Measurements from ENCODE around the gene PTPN14. TPM values are rescaled to one million over a fixed set of nuclear protein-coding genes. Genes with fewer than 3 reads are reported as not detected.
A peak's percentile ranks its signal among the peaks of the same experiment; 100 is the strongest.

The PTPN14 gene
- total RNA-seq, 1 donor: 104 TPM

DNA sequence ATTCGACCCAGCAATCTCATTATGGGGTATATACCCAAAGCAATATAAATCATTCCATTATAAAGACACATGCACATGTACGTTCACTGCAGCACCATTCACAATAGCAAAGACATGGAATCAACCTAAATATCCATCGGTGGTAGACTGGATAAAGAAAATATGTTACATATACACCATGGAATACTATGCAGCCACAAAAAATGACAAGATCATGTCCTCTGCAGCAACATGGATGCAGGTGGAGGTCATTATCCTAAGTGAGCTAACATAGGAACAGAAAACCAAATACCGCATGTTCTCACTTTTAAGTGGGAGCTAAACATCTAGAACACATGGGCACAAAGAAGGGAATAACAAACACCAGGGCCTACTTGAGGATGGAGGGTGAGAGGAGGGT, 115.5 kb downstream of the PTPN14 start:
- no peak overlapping the region for H3K4me3 ChIP-seq (ENCODE audit: low read depth, low read length)
- no peak for DNase-seq (ENCODE audit: low read depth)
- TF ChIP-seq, protein P1, sequence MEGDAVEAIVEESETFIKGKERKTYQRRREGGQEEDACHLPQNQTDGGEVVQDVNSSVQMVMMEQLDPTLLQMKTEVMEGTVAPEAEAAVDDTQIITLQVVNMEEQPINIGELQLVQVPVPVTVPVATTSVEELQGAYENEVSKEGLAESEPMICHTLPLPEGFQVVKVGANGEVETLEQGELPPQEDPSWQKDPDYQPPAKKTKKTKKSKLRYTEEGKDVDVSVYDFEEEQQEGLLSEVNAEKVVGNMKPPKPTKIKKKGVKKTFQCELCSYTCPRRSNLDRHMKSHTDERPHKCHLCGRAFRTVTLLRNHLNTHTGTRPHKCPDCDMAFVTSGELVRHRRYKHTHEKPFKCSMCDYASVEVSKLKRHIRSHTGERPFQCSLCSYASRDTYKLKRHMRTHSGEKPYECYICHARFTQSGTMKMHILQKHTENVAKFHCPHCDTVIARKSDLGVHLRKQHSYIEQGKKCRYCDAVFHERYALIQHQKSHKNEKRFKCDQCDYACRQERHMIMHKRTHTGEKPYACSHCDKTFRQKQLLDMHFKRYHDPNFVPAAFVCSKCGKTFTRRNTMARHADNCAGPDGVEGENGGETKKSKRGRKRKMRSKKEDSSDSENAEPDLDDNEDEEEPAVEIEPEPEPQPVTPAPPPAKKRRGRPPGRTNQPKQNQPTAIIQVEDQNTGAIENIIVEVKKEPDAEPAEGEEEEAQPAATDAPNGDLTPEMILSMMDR (IDR thresholded peaks at IDR 0.05; ENCODE audit: insufficient read depth, low read depth, low read length): no peak

DNA sequence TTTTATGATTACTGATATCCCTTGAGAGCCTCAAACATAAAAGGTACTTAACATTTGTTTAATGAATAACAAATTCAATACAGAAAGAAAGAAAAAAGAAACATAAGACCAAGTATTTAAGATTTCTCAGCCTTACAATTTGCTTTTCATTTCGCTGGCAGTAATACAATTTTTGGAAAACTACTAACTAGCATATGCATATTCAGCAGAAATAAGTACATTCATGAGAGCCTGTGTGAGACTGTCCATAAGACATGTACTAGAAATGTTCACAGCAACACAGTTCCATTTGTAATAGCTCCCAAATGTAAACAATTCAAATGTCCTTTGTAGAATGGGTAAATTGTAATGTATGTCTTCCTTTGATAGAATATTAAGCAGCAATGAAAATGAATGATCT, 119.2 kb downstream of the PTPN14 start:
- DNase-seq (ENCODE audit: low read depth): no peak
- H3K4me3 ChIP-seq (ENCODE audit: low read depth, low read length): no peak overlapping the region
- TF ChIP-seq, protein P1 (IDR thresholded peaks at IDR 0.05; ENCODE audit: insufficient read depth, low read depth, low read length): no peak

DNA sequence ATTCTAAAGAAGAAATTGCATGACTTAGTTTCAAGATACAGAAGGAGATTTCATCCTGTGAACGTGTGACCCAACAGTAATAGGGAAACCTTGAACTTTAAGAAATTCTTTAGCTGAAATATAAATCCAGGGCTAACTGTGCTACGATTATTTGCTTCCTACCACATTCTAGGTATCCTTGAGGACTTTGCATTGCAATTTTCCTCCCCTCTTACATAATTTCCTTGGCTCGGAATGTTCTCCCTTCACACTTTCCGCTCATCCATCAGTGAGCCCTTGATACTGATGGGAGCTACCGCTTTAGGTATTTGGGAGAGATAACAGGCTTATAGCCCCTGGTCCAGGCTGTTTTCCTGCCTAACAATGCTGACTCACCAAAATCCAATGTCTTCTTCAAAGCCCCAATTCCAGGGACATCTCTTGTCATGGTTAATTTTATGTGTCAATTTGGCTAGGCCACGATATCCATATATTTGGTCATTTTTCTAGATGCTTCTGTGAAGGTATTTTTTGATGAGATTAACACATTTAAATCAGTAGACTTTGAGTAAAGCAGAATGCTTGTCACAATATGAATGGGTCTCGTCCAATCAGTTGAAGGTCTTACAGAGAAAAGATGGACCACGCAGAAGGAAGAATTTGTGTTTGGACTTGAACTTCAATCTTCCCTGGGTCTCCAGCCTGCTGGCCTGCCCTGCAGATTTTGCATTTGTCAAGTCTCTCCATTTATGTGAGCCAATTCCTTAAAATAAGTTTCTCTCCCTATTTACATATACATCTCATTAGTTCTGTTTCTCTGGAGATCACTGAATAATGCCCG, 121.2 kb downstream of the PTPN14 start:
- TF ChIP-seq, protein P1 (IDR thresholded peaks at IDR 0.05; ENCODE audit: insufficient read depth, low read depth, low read length): no peak
- no peak overlapping the region for H3K4me3 ChIP-seq (ENCODE audit: low read depth, low read length)
- DNase-seq (ENCODE audit: low read depth): no peak

DNA sequence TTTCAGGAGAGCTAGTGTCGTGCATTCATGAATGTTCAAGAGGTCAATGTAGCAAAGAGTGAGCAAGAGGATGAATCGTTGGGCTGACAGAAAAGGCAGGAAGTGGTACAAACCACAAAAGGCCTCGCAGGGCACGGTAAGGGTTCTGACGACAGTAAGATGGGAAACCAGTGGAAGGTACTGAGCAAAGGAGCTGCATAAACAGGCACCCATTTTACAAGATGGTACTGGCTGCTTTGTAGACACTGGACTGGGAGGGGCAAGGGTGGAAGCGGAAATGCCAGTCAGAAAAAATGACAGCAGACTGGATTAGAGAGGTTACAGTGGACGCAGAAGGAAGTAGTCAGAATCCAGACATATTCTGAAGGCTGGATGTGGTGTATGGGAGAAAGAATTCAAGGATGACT, 123.5 kb downstream of the PTPN14 start:
- TF ChIP-seq, protein P1 (IDR thresholded peaks at IDR 0.05; ENCODE audit: insufficient read depth, low read depth, low read length): no peak
- peak; percentile 91 for DNase-seq (ENCODE audit: low read depth)
- no peak overlapping the region for H3K4me3 ChIP-seq (ENCODE audit: low read depth, low read length)

DNA sequence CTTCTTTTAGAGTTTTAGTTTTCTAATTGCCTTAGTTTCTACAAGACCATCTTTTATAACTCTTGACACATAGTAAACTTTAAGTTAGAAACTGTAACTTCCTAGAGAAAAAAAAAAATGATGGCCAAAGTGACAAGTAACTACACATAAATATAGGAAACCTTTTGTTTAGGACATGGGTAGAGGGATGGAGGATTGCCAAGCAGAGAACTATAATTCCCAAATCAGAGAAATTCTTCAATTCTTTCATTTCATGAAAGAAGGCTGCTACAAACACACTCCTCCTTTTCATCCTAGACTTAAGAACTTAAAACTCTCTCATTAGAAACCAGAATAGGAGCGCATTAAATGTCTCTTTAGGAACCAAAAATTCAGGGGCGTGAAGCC, 125.0 kb downstream of the PTPN14 start:
- H3K4me3 ChIP-seq (ENCODE audit: low read depth, low read length): no peak overlapping the region
- TF ChIP-seq, protein P1 (IDR thresholded peaks at IDR 0.05; ENCODE audit: insufficient read depth, low read depth, low read length): no peak

DNA sequence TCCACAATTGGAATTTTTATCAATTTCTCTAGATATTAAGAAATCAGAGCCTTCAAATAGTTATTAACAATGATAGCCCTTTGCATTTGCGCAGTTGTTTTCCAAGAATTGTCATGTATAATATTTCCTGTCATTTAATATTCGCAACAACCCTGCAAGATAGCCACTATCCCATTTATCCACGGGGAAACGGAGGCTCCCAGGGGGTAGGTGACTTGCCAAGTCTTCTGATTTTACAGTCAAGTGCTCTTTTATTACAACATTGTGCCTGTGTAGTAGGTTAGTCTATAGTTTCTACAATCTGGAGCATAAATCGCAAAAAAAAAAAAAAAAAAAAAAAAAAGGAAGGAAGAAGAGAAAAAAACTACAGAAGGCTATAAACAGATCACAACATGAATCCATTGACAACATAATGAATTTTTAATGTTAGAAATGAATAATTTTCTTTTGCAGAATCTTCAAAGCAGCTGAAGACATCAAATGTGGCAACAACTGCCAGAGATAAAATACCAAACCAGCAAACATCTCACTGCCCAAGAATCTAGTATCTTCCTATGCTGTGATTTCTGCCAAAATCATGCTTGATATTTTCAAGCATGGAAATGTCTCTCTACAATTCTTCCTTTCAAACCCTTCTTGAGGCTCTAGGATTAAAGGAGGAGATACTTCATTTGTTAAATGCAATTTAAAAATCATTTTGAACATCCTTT, 125.5 kb downstream of the PTPN14 start:
- no peak for DNase-seq (ENCODE audit: low read depth)
- TF ChIP-seq, protein P1 (IDR thresholded peaks at IDR 0.05; ENCODE audit: insufficient read depth, low read depth, low read length): no peak
- no peak overlapping the region for H3K4me3 ChIP-seq (ENCODE audit: low read depth, low read length)

More for the DNA sequence above, 125.0 kb downstream of the PTPN14 start:
- DNase-seq (ENCODE audit: low read depth): no peak
